Stimulated activated CD4-positive, alpha-beta T cell treated with anti-CD3 and anti-CD28 coated beads, Interleukin-2, amount 100 ng/mL, for 48 hours (primary cell): ENCODE data around the gene BORCS6.

Source experiments
- DNase-seq, 2 donors: peaks; one replicate each; pipeline ENCODE4 v3.0.0-alpha.2; 2020

BORCS6 gene

DNA sequence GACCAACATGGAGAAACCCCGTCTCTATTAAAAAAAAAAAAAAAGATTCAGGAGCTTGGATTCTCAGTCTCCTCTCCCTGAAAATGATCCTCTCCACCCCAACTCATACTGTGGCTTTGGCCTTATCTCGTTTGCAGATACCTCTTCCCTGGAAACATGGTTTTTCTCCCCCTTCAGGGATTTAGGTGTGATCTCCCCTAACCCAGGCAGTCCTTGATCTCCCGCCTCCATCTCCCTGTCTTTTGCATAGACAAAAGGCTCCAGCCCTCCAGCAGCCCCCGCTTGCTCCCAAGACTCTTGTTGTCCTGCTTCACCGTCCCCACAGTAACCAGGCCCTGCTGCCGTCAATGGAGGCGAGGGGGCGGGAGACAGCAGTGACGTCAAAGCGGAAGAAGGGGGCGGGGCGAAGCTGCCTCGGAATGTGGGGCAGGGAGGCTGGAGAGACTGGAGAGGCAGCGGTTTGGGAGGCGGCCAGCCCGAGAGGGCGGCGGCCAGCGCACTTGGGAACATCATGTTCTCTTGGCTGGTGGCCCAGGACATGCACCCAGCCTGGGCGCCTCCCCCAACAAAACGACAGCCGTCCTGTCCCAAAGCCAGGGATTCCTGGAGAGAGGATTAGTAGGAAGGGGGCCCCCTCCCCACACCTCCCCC, 35.9 kb downstream of the BORCS6 start:
- DNase-seq: peak; percentile 82 to 87

DNA sequence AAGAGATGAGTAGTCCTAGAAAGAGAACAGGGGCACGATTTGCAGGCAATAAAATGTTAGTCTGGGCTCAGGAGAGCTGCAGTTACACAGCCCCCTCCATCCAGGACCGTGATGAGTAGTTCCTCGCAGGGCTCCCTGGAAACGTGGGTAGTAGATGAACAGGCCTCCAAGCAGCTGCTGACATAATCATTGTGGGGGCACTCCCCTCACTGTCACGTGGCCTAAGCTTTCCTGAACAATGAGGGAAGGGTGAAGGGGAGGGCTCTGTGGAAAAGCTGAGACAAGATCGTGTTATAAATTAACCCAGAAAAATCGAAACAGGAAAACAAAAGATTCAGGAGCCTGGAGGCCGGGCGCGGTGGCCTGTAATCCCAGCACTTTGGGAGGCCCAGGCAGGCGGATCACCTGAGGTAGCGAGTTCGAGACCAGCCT, 36.4 kb downstream of the BORCS6 start:
- DNase-seq: peak; percentile 48 to 50

DNA sequence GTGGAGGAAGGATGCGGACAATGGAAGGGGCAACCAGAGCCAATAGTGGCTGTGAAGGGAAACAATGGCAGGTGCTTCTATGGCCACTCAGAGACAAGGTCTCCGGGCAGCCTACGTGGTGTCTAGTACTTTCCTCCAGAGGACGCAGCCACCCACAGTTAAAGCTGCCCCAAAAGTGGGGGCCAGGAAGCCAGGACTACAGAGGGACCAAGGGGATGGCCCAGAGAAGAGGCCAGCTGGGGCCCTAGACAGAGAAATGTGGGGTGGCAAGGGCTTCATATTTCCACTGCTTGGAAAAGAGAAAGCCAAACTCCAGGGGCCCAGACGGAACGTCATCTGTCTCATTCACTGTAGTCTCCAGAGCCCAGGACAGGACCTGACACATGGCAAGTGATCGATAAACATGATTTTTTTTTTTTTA, 36.9 kb downstream of the BORCS6 start:
- DNase-seq: no peak

DNA sequence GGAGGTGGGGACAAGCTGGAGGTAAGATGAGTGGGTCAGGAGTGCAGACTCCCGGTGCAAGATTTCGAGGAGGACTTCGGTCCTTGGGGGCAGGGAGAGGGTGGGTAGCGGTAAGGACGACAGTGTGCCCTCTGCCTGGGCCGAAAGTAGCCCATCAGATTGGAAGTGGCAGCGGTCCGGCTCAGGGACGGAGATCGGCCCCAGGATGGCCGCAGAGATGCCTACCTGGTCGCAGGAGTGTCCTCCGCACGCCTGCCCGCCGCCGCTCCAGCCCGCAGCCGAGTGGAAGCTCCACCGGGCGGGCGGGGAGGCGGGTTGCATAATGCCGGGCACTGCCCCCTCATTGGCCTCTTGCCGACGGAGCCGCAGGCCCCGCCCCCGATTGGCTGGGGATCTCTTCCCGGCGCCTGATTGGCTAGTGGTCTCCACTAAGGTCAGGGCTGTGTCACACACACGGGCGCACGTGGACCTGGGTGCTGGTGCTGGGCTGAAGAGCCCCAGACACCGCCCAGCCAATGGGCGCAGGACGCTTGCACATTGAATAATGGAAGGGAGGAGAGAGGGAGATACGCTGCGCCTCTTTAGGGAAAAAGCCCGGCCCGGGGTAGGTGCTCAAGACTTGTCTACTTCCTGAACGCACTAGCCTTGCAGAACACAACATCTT, 37.7 kb downstream of the BORCS6 start, which contains the start of gene PER1:
PER1 (minus strand) TSS at position 293 of the 664 bp plus-strand sequence. CDS start 1,698 bp downstream, outside the sequence.
- DNase-seq: peak; percentile 86 to 88

DNA sequence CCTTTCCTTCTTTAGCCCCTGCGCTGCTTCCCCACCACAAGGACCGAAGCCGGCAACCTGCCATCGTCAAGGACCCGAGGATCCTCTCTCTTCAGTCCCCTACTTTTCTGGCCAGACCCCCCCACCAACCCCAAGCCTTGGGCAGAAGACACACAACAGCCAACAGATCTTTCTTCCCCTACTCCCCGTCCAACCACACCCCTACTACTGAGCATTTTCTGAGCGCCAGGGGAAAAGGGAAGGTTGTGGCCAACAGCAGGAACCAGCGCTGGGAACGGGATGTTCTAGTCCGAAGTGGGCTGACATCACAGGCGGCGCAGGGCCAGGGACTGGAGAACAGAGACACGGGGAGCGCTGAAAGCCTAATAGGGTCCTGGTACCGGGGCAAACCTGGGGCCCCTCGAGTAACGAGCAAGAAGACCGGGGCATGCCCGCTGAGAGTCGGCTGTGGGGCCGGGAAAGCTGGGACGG, 38.3 kb downstream of the BORCS6 start:
- no peak for DNase-seq

DNA sequence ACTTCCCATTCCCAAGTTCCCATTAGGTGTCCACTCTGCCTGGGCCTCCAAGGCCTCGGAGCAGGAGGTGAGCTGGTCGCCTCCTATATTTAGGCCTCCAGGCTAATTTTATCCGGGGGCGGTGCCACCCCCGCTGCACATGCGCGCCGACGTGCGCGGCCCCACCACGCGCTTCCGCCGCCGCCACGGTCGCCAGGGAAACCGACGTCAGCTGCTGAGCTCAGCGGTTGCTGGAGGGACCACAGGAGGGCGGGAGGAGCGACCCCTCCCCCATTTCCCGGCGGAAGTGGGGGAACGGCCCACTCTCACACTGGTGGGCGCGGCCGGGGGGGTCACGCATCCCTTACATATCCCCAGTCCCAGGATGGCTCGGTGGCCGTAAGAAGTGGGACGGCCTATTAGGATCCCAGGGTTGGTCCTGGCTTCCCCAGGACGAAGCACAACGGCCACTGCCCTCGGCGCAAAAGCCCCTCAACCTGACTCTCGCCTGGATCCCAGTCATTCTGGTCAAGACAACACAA, 38.8 kb downstream of the BORCS6 start:
- DNase-seq: peak; percentile 77 to 79

DNA sequence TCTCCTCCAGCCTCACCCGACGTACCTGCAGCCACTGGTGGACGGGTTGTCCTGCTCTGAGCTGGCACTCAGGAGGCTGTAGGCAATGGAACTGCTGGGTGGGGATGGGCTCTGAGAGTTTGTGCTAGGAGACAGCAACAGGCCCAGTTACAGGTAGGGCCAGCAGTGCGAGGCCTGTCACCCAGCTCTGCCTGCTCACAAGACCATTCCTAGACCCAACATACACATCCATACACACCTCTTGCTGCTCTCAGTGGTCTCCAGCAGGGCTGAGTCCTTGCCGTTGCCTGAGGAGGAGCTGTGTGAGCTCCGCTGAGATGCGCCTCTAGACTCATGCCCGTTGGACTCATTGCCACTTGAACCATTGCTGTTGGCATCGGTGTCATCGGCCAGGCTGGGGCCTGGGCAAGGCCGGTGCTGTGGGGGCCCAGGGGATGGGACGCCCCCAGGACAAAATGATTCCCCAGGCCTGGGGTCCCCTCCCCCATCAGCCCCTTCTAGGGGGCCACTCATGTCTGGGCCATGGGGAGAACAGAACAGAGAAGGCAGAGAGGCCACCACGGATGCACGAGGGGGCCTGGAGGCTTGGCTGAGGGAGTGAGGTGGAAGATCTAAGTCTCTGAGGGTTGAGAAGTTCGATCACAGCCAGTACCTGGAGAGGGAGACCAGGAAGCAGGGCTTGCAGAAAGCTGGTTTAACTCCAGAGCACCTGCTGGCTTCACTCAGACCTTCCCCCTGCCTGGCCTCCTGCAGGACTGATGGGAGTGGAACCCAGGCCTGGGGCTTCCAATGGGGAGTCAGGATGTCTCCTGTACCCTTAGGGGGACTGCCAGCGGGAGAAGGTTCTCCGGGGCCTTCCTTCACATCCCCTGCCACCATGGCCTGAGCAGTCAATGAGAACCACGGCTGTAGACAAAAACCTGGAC, 39.5 kb downstream of the BORCS6 start:
- DNase-seq: no peak

DNA sequence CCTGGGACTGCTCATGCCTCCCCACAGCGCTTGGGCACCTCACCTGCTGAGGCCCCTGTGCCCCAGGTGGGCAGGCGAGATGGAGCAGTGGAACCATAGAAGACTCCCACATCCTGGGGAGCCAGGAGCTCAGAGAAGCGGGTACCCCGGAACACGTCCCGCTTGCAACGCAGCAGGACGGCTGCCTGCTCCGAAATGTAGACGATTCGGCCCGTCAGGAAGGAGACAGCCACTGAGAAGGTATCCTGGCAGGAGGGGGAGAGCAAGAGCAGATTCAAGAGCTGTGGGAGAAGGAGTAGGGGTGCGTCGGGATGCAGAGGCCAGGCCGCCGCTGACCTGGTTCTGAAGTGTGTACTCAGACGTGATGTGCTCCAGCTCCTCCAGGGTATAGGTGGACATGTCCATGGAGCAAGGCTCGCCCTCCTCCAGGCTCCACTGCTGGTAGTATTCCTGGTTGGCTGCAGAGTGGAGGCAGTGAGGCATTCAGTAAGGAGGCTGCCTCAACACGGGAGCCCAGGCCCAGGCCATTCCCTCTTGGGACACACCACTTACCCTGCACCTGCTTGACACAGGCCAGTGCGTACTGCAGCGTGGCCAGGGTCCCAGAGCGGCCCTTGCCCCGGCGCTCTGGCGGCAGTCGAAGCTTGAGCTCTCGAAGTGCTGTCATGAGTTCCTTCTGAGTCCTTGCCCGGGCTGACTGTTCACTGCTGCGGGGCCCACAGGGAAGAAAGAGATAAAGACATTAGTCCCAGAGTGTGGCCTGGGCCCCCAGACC, 40.4 kb downstream of the BORCS6 start:
- no peak for DNase-seq

DNA sequence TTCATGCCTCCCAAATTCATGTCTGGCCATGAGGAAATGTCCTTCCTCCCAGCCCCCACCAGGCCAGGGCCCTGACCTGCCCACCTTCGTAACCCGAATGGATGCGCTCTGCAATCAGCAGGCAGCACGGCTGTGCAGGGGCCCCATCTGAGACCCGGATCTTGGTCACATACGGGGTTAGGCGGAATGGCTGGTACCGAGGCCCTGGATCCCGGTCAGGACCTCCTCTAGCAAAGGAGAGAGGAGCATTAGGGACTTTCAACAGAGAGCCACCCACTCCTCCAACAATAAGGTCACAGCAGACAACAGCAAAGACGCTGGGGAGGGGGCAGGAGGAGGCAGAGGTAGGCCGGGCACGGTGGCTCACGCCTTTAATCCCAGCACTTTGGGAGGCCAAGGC, 41.4 kb downstream of the BORCS6 start:
- DNase-seq: no peak

DNA sequence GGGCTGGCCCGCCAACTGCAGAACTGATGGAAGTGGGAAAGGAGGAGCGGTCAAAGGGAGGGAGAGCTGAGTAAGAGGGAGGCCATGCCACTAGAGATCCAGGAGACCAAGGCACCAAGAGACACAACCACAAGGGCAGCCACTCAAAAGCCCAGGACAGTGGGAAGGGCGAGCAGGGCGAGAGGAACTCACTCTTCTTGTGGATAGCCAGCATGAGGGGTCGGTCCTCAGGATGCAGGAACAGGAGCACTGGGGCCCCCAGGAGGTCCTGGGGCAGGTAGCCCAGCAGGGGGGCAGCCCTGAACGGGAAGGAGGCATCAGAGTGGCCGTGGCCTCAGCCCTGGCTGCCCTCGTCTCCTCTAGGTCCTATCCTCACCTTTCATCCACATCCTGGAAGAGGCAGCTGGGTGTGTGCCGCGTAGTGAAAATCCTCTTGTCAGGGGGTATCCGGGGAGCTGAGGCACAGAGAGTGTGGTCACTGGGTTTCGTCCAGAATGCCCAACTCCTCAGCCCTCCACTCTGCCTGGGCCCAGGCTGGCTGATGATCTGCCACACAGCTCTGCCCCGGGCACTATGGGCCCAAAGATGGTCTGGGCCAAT, 42.1 kb downstream of the BORCS6 start:
- no peak for DNase-seq

DNA sequence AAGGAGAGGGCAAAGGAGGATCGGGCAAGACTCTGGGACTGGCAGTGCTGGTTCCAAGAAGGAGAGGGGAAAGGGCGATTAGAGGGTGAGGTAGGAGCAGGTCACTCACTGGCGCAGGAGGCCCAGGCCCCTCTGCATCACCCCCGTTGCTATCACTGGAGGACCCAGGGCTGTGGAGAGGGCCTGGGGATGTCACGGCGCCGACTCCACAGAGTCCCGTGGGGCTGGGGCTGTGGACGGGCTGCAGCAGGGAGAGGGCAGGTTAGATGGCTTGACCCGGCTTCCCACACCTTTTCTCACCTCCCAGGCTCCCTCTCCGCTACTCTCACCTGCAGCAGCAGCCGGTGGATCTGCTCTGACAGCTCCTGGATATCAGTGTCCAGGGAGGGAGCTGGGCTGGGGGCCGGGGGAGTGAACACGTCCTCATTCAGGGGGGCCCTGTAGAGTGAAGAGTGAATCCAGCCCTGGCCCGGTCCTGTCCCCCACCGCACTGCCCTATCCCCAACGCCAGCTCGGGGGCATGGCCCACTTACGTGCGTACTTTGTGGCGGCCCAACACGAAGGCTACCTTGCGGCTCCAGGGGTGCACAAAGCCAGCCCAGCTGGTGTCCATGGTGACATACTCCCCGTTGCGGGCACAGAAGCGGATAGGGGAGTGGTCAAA, 42.7 kb downstream of the BORCS6 start:
- no peak for DNase-seq

DNA sequence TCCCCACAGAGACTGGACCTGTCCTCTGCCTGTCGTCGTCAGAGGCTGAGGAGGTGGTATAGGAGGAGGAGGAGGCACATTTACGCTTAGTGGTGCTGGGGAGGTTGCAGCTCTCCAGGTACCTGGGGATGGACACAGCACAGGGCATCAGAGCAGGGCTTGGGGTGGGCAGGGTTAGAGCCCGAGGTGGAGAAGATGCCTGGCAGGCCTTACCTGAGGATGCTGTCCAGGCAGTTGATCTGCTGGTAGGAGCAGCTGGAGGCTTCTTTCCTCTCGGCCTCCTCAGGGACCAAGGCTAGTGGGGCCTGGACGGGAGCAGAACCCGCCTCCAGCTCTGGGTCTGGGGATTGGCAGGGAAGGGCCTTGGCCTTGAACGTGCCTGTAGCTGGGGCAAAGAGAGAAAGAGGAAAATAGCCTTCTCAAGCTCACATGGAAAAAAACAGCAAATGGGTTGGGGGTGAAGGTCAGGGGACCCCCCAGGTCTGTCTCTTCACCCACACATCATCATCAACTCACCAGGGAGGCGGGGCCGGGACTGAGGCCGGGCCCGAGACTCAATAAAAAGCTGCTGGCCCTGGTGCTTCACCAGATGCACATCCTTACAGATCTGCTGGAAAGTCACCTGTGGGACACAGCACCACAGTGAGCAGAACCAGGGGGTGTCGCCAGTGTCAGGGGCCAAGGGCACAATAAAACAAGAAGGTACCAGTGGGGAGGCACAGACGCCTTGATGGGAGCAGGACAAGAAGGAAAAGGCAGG, 43.4 kb downstream of the BORCS6 start:
- DNase-seq: no peak

DNA sequence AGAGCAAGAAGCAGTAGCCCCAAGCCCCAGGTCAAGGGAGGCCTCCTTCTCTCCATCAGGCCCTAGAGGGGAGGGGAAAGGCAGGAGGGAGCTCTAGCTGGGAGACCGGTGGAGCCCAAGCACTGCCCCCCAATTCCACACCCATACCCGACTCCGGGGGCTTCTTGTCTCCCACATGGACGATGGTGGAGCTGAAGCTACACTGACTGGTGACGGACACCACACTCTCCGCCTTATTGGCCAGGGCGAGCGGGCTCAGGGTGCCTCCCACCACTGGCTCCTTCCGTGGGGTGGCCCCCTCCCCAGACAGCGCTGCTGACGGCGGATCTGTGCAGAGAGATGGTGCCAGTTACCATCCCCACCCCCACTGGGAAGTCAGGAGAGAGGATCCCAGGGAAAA, 44.2 kb downstream of the BORCS6 start:
- DNase-seq: no peak

DNA sequence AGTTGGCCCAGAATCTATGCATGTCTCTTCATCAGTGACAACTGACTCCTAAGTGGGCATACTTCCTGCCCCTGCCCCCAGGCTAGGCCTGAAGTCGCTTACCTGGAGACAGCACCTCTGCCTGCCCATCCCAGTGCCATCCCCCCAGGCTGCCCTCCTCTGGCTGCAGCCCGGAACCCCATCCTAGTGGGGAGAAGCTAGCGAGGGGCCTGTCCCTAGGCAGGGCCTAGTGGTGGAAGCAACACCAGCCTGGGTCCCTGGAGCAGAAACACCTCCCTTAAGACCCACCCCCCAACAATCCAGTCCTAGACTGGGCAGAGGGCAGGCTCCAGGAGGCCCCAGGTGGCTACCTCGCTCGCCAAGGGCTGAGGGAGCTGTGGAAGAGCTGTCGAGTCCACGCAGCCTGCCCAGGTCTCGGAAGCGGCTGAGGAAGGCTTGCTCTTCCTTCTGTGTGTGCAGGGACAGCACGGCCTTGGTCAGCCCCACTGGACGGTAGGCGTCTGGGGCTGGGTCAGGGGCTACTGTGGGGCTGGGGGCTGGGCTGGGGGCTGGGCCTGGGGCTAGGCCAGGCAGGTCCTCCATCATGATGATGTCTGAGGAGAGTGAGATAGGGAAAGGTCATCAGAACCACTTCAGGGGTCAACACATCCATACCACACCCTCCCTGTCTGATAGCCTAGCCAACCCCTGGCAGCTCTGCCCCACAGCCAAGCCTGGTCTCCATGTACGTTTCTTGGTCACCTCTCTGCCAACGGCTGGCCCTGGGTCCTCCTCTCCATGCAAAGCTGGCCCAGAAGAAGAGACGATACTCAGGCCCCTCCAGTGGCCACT, 45.4 kb downstream of the BORCS6 start:
- DNase-seq: no peak

DNA sequence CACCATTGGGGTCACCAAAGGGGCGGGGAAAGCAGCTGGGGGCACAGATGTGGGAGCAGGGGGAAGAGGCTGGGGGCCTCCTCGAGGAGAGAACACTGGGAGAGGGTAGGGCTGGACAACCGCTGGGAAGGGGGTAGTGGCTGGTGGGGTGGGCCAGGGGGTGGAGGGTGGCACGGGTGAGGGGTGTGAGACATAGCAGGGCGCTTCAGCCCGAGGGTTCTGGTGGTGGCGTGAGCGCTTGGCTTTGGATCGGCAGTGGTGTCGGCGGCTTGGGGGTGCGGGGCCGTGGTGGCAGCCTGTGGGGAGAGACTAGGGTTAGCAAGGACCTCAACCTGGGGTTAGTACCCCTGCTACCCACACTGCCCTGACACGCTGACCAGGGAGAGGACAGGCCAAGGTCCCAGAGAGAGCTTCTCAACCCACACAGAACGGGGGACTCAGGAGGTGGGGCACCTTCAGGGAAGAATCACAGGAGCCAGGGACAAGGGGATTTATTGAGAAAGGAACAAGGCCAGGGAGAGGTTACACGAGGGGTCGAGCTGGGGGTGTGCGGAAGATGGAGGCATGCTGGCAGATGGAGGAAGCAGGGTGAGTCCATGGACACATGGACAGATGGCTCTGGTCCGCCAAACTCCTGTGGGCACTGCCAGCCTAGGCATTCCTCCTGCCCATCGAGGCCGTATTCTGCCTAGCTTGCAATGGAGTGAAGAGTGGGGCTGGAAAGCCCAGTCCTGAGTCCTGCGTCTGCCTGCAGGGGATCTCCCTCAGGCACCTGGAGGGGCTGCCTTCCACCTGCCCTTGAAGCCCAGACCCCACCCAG, 46.2 kb downstream of the BORCS6 start:
- DNase-seq: no peak

DNA sequence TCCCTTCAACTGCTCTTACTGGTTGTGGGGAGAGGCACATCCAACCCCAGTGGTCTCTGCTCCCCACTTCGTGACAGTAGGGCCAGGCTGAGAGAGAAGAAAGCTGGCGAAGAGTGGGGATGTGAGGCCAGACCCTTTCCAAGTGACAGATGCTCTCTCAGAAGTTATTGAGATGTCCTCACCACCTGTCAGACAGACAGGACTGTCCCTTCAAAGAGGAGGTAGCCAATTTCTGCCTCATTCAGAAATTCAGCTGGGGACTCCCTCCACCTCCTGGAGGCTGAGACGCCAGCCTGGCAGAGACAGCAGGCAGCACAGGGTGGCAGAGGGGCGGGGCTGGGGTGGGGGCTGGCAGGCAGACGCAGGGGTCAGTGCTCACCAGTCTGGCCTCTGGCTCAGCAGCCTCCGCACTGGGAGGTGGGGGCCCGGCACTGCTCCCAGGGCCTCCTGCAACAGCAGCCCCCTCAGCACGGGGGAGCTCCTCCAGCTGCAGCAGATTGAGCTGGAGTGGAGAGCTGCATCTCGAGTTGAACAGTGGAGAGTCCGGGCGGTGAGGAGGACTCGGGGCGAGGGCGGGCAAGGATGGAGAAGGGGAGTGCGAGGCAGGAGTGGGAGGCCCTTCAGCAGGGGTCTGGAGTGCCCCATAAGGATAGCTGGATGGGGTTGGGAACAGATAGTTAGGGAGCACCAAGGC, 46.9 kb downstream of the BORCS6 start:
- DNase-seq: no peak

DNA sequence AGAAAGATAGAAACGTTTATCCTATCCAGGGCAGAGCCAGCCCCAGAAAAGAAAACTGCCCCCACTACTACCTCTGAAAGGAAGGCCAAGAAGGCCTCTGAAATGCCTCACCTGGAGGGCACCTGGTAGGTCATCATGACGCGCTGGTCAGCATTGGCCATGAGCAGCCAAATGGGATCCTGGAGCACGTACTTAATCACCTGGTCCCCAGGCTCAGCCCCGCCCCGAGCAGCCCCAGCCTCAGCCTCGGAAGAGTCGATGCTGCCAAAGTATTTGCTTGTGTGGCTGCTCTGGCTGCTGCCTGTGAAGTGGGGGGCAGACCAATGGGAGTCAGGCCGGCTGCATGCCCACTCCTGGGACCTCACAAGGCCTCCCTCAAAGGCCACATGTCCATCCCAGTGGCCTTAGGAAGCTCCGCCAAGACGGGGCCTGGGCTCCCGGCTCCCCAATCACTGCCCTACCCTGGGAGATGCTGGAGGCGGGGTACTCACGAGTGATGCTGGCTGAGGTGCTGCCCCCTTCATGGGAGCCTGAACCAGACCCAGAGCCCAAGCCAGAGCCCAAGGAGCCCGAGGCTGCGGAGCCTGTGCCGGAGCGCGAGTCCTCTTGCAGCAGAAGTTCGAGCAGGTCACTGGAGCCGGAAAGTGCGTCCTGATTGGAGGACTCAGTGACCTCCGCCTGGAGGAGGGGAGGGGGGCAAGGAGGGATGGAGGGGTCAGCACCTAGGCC, 47.7 kb downstream of the BORCS6 start:
- DNase-seq: no peak
